DND-41 (cell line): ENCODE measurements around the gene EMSY.

Experiments used
- EZH2 ChIP-seq: IDR thresholded peaks from 3 replicates; pipeline ENCODE4 v1.6.1; 2012; ENCODE audit warnings: borderline replicate concordance, low read depth, mild to moderate bottlenecking, moderate library complexity, low read length, inconsistent platforms; ENCODE audit not compliant: severe bottlenecking
- TF ChIP-seq, protein P1 (sequence below): IDR thresholded peaks from 2 replicates; pipeline ENCODE4 v1.5.1; 2012; ENCODE audit warnings: borderline replicate concordance, low read length, moderate library complexity, mild to moderate bottlenecking; ENCODE audit not compliant: poor library complexity, severe bottlenecking; ENCODE audit errors: extremely low read depth

DNA sequence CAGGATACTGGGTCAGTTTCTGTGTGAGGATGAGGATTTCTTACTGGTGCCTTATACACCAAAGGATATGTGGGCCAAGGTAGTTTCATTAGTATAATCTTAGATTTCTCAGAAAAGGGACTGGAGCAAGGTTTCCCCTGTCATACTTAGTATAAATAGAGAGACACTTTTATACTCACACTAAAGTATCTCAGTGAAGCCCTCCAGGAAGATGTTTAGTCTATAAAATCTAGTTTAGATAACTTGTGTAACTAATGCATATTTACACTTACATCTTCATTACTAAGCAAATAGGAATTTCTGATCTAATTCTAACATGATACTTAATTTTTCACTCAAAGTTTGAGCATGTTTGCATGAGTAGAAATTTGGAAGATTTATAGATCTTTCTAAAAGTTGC lies 11.1 kb downstream of the EMSY start:
- TF ChIP-seq, protein P1, sequence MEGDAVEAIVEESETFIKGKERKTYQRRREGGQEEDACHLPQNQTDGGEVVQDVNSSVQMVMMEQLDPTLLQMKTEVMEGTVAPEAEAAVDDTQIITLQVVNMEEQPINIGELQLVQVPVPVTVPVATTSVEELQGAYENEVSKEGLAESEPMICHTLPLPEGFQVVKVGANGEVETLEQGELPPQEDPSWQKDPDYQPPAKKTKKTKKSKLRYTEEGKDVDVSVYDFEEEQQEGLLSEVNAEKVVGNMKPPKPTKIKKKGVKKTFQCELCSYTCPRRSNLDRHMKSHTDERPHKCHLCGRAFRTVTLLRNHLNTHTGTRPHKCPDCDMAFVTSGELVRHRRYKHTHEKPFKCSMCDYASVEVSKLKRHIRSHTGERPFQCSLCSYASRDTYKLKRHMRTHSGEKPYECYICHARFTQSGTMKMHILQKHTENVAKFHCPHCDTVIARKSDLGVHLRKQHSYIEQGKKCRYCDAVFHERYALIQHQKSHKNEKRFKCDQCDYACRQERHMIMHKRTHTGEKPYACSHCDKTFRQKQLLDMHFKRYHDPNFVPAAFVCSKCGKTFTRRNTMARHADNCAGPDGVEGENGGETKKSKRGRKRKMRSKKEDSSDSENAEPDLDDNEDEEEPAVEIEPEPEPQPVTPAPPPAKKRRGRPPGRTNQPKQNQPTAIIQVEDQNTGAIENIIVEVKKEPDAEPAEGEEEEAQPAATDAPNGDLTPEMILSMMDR, result no peak
- no peak for TF ChIP-seq EZH2
